H7 (cell line): ENCODE results near the gene MTG2. TPM values are rescaled to one million over a fixed set of nuclear protein-coding genes. Genes with fewer than 3 reads are reported as not detected.

ENCODE experiments used
- DNase-seq: peaks from one replicate; pipeline ENCODE4 v3.0.0; 2012
- H3K27me3 ChIP-seq: 2 replicates; pipeline ENCODE4 v1.6.0; 2011; ENCODE audit warnings: mild to moderate bottlenecking, low read length; ENCODE audit not compliant: control insufficient read depth, insufficient read depth
- H3K36me3 ChIP-seq: replicated peaks from 2 replicates; pipeline ENCODE4 v1.5.1; 2011; ENCODE audit warnings: low read length; ENCODE audit not compliant: control insufficient read depth, insufficient read depth
- H3K4me3 ChIP-seq: 2 replicates; pipeline ENCODE4 v1.5.1; 2011; ENCODE audit warnings: low read depth, mild to moderate bottlenecking, control low read depth, low read length, moderate library complexity; ENCODE audit not compliant: insufficient read depth
- total RNA-seq: library from RNA; depleted of rRNA; stranded (reverse); fragments of >200 nt; shearing (Covaris generic); gene quantifications from 2 replicates; pipeline ENCODE4 v1.2.3, GENCODE V29; 2014

MTG2 gene
- total RNA-seq, 1 experiment from 2014 or later = 37.8 TPM

DNA sequence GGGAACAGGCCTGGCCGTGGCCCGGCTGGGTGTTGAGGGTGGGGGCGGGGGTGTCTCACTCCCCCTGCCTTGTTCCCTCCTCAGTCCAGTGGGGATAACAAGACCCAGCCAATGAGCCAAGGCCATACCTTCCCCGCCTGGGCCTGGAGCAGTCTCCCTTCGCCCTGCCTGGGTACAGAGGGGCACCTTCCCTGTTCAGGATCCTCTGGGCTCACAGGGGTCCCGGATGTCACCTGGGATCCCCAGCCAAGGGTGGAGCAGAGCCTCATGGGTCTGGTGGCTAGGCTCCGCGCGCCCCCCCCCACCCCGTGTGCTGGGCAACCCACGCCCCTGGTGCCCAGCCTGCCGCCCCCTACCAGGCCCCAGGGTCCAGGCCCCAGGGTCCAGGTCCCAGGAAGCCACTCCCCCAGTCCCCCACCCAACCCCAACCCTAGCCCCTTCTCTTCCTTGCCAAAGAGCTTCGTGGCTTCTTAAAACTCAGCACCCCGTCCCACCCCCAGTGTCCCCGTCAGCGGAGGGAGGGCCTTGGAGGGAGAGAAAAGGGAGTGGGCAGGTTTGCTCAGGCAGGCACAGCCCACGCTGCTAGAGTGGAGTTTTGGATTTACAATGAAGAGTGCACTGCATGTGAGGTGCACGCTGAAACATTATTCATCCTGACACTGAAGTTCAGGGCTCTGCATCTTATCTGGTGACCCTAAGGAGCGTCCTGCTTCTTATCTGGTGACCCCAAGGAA, 25.4 kb downstream of the MTG2 start:
- Histone ChIP-seq H3K27me3 (no peaks in the 10 kb centered on the region), H3K36me3 (no peaks in the 10 kb centered on the region), H3K4me3 (no peak overlapping the region)
- no peak for DNase-seq

DNA sequence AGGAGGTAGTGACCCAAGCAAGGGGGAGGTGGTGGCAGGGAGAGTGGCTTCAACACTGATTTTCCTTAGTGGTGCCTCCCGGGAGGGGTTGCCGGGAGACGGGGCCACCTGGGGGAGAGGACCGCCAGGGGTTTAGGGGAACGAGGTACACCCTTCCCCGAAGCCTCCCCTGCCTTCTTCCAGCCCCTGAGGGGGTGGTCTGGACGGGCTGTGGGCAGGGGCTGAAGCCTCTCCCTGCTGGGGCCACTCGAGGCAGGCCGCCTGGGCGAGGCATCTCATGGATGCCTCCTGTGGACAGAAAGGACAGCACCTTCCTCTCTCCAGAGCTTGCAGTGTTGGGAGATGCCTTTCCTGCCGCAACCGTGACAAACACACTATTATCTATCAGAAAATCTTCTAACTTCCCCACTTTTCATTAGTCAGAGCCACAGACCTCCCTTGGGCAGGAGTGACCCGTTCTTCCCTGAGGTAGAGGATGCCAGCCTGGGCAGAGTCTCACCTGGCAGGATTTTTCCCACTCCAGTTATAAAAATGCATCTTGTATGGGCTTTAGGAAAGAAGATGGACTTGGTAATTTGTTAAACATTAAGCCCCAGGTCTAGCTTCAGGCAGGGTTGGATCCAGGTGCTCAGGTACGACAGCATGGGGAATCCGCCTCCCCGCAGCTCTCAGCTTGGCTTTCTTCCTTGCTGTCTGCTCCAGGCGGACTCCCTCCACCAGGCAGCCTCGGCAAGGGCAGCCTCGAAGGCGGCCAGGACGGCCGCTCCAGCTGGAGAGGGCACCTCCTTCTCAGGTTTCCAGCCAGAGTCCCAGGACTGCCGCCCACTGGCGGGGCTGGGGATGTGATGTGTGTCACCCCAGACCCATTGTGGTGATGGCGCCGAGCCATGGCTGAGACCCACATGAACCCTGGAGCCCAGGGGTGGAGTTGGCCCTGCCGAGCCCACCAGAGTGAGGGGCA, 26.2 kb downstream of the MTG2 start:
- Histone ChIP-seq H3K4me3 (no peak overlapping the region), H3K36me3 (no peaks in the 10 kb centered on the region), H3K27me3 (no peaks in the 10 kb centered on the region; the same call in 1 of the 2 replicates)
- DNase-seq = peak; percentile 97

DNA sequence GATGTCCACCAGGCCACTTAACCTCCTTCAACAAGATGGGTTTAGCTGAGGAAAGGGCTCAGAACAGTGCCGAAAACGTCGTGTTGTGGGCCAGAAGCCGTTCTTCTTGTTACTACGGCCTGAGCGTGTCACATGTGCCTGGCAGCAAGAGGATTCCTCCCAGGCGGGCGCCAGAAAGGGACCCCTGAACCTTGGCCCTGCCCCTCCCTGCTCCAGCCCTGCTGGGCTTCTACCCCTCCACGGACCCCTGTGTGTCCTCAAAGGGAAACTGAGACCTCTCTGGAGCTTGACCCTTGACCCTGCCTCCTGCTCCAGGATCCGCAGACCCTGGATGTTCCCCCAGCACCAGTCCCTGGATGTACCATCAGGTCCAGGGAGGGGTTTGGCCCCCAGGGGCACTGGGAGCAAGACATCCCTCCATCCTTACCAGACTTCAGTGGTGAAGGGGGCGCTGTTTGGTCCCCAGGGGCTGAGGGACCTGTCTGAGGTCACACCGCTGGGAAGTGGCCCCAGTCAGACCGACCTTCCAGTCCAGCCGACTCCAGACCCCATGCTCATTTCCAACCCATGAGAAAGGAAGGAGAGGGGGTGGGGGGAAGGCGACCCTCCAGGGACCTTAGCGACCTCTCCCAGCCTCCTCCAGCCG, 27.1 kb downstream of the MTG2 start:
- H3K36me3 ChIP-seq = no peaks in the 10 kb centered on the region
- H3K4me3 ChIP-seq = no peak overlapping the region
- DNase-seq = peak; percentile 78
- no peaks in the 10 kb centered on the region; the same call in 1 of the 2 replicates for H3K27me3 ChIP-seq

DNA sequence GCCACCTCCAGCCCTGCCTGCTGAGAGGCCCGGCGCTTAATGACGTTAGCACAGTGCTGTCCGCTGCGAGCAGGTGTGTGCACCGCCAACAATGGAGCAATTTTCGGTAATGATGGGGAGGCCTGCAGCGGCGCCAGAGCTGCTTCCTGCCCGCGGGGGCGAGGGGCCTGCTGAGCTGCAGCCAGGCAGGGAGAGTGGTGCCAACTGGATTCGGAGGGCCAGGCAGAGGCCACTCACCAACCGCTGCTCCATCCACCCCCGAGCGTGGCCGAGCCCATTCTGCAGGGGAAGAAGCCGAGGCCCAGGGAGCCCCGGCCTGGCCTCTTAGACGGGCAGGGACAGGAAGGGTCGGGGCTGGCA, 27.6 kb downstream of the MTG2 start:
- H3K4me3 ChIP-seq = no peak overlapping the region

GRCh38 chr20:62211216-62211615, 28.4 kb downstream of the MTG2 start:
- no peaks in the 10 kb centered on the region for H3K36me3 ChIP-seq
- DNase-seq = no peak
- H3K27me3 ChIP-seq = no peaks in the 10 kb centered on the region; the same call in 1 of the 2 replicates
- H3K4me3 ChIP-seq = no peak overlapping the region

More for the DNA sequence above, 27.6 kb downstream of the MTG2 start:
- Histone ChIP-seq H3K36me3 (no peaks in the 10 kb centered on the region), H3K27me3 (no peaks in the 10 kb centered on the region; the same call in 1 of the 2 replicates)
- DNase-seq = no peak

GRCh38 chr20:62211769-62212288, 29.0 kb downstream of the MTG2 start:
- no peaks in the 10 kb centered on the region; the same call in 1 of the 2 replicates for H3K27me3 ChIP-seq
- DNase-seq = no peak

GRCh38 chr20:62212299-62212698, 29.5 kb downstream of the MTG2 start:
- no peaks in the 10 kb centered on the region; the same call in none of the 2 replicates for H3K27me3 ChIP-seq
- no peak for DNase-seq

More at GRCh38 chr20:62211769-62212288, 29.0 kb downstream of the MTG2 start:
- Histone ChIP-seq H3K4me3 (no peak overlapping the region), H3K36me3 (no peaks in the 10 kb centered on the region)

GRCh38 chr20:62214067-62214466, 31.2 kb downstream of the MTG2 start:
- no peaks in the 10 kb centered on the region for H3K36me3 ChIP-seq
- H3K4me3 ChIP-seq = no peak overlapping the region
- DNase-seq = no peak
- peaks cover 14% of the 10 kb centered on the region for H3K27me3 ChIP-seq

More at GRCh38 chr20:62212299-62212698, 29.5 kb downstream of the MTG2 start:
- H3K36me3 ChIP-seq = no peaks in the 10 kb centered on the region
- no peak overlapping the region for H3K4me3 ChIP-seq

GRCh38 chr20:62215020-62215990, 32.5 kb downstream of the MTG2 start:
- Histone ChIP-seq H3K27me3 (peaks cover 21% of the 10 kb centered on the region), H3K36me3 (no peaks in the 10 kb centered on the region), H3K4me3 (no peak overlapping the region)
- DNase-seq = no peak

DNA sequence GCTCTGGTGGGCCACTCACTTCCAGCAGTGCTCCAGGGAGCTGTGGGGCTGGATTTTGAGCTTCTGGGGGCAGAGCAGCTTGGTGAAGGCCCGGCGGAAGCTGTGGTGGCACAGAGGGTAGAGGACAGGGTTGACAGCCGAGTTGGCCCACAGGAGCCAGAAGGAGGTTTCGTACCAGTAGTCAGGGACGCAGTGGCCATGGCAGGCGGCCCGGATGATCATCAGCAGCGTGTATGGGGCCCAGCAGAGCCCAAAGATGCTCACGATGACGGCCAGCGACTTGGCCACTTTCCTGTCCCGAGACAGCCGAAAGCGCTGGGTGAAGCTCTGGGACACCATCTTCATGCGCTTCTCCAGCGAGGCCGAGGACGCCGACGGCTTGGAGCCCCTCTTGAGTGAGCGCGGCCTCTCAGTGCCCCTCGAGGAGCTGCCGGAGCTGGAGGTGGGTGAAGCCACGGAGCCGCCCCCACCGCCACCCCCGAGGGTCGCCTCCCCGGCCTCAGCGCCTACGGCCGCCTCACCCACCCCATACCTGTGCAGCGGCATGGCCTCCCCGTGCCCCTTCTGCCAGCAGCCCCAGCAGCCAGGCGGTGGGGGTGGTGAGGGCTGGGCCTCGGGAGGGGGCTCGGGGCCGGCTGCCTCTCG, 33.3 kb downstream of the MTG2 start:
- no peak overlapping the region for H3K4me3 ChIP-seq
- H3K27me3 ChIP-seq = peaks cover 29% of the 10 kb centered on the region
- no peaks in the 10 kb centered on the region for H3K36me3 ChIP-seq
- DNase-seq = no peak

GRCh38 chr20:62216636-62217566, 34.1 kb downstream of the MTG2 start:
- H3K27me3 ChIP-seq = peaks cover 36% of the 10 kb centered on the region
- H3K4me3 ChIP-seq = no peak overlapping the region
- no peak for DNase-seq
- H3K36me3 ChIP-seq = no peaks in the 10 kb centered on the region
